ENCODE measurements around the gene SP140L.
"Not testable (repeated sequence)": the region's sequence is repeated elsewhere in the genome, so short reads cannot be mapped to it uniquely, and the experiment has no call there.

The SP140L gene

DNA sequence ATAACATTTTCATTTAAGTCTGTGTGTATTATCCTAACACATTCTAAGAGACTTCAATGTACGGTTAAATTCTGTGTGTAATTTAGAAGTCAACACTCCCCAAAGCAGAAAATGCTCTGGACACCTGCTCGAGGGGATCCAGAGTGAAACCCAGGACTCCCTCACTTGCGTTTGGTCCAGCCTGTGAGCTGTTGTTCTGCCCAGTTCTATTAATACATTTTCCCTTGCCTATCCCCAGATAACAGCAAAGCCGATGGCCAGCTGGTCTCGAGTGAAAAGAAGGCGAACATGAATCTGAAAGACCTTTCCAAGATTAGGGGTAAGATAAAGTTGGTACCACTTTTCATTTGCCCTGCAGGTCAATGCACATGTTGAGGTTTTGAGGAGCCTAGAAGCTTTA is 58.0 kb downstream of the SP140L start:
- no peak for DNase-seq

- no peak for DNase-seq
Measured at GRCh38 chr2:230394301-230394700, 67.3 kb downstream of the SP140L start.

- not testable (repeated sequence) for DNase-seq
Measured at GRCh38 chr2:230398698-230399097, 71.7 kb downstream of the SP140L start.

DNA sequence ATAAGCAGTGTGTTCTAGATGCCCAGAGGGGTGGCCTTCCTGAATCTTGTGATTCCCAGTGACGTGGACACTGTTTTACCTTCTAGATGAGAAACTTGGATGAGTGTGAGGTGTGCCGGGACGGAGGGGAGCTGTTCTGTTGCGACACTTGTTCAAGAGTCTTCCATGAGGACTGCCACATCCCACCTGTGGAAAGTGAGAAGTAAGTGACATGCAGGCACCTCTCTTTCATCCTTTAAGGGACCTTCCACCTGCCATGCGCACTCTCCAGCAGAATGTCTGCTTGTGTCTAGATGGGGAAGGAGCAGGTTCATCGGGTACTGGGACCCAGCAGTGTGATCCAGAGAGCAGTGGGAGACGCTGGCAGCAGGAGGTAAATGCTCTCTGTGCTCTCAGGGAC is 73.0 kb downstream of the SP140L start:
- DNase-seq = no peak

GRCh38 chr2:230400454-230400853 is 73.5 kb downstream of the SP140L start:
- no peak for DNase-seq

DNA sequence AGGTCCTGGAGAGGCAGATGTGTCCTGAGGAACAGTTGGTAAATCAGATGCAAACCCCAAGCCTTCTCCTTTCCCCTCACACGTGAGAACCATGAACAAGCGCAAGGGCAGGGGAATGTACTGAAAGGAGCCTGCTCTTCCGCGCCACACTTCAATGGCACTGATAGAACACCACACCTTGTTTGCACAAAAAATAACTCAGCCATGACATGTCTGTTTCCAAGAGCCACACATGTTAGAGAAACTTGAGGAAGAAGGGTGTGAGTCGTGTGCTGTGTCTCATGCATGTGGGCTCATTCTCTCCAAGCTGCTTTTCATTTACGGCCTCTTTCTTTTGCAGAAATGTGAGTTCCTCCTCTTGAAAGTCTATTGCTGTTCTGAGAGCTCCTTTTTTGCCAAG is 74.0 kb downstream of the SP140L start:
- not testable (repeated sequence) for DNase-seq

- no peak for DNase-seq
Measured at GRCh38 chr2:230403746-230404145, 76.8 kb downstream of the SP140L start.

- DNase-seq = no peak
Measured at GRCh38 chr2:230405824-230406223, 78.8 kb downstream of the SP140L start.

DNA sequence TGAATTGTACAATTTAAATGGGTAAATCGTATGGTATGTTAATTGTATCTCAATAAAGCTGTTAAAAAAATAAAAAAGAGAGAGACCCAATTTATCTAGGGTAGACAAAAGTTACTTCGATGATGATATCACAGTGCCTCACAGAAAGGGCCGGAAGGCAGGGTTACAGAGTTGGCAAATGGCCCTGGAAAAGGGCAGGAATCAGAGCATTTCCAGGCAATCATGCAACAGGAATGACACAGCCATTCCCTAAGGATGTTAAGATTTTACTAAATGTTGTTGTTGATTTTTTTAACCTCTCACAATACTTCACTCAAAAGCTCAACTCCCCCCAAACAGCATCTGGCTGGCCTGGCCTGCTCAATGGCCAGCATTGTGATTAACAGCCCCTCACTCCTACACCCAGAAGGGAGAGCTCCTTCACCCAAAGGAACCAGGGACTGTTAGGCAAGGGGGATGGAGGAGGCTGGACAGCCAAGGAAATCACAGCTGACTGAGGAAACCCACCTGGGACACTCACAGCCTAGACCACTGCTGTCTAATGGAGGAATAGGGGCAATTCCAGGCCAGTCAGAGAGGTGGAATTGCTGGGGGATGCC is 81.3 kb downstream of the SP140L start:
- DNase-seq = no peak

DNA sequence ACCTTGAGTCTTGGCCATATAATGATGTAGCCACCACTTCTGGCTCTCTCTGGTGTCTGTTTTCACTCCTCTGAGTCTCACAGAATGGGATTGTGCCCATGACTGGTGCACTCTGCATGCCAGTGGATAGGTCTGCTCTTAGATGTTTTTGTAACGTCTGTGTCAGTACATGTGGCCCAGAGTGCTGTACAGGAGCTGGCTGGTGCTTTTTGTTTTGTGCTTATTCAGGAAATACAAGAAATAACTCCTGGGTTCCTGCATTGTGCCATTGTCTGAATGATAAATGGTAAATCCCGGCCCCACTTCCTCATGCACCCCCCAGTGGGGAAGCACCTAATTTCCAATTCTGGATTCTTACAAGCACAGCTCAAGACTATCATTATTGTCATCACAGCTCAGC is 82.3 kb downstream of the SP140L start:
- not testable (repeated sequence) for DNase-seq

- DNase-seq = no peak
Measured at GRCh38 chr2:230410263-230410662, 83.3 kb downstream of the SP140L start.

- no peak for DNase-seq
Measured at GRCh38 chr2:230410861-230411569, 84.0 kb downstream of the SP140L start.

- peak; percentile 27 for DNase-seq
Measured at GRCh38 chr2:230411570-230412370, 84.8 kb downstream of the SP140L start.

DNA sequence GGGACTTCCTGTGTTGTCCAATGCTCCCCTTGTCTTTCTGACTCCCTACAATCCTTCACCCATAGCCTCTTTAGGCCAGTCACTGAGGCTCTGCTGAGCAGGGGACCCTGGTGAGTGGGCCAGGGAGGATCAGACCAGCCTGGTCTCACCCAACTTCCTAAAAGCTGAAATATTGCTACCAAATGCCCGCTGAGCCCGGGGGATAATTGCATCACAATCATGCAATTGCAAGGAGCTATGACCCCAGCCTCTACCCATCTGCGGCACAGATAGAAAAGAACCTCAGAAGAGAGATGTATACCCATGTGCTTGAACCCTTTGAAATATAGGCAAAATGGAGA is 85.3 kb downstream of the SP140L start:
- no peak for DNase-seq

DNA sequence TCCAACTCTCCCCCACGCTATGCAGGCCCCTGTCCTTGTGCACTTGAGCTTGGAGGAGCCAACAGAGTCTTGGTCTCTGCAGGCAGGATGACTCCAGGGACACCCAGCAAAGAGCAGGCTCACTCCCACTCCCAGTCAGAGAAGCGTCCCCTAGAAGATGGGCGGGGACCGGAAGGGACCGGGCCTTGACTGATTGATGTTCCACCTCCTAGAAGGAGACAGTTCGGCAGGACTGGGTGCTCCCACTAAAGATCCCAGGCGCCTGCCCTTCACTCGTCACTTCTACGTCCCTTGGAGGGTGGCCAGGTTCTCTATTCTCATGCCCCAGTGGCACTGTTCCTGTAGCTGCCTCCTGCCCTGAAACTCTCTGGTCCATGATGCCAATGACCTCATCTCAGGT is 85.9 kb downstream of the SP140L start:
- DNase-seq = no peak

DNA sequence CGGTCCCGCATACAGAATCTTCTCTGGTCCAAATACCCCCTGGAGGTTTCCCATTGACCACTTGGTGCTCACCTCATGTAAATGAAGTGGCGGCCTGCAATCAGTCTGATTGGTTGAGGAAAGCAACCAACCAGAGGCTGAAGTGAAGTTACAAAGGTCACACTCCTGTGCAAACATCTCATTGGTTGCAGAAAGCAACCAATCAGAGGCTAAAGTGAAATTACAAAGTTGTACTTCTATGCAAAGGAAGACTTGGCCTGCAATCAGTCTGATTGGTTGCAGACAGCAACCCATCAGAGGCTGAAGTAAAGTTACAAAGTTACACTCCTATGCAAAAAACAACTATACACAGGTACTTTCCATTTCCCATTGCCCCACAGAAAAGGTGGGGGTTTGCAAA is 86.5 kb downstream of the SP140L start:
- DNase-seq = no peak

GRCh38 chr2:230414302-230414701 is 87.3 kb downstream of the SP140L start:
- no peak for DNase-seq

DNA sequence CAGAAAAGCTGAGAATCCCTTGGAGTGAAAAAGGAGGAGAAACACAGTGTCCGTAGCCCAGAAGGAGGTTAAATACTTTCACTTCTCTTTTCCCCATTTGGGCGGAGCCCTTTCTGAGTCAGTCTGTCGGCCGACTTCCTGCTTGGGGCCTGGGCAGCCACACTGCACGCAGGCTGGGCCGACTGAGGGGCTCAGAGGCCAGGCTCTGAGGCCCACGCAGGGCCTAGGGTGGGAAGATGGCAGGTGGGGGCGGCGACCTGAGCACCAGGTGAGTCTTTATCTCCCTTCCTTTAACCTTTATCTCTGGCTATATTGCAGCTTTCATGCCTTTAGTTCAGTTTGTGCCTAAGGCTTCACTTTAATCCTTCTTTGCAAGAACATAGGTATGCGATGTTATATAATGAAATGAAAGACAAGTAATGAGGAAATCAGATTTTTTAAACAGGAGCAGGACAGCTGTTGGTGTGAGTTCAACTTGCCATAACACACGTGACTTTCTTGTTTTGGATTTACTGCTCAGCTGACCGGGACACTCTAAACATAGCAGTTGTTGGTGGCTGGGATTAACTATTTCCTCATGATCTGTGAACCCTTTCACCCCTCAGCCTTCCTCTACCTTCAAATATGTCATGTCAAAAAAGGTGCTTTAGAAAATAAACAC is 89.2 kb downstream of the SP140L start, which contains the start of gene SP100:
Gene SP100 (plus strand): TSS at position 141 of the 661 bp plus-strand sequence. CDS start 96 bp downstream, at position 237.
- peak; percentile 62 for DNase-seq

DNA sequence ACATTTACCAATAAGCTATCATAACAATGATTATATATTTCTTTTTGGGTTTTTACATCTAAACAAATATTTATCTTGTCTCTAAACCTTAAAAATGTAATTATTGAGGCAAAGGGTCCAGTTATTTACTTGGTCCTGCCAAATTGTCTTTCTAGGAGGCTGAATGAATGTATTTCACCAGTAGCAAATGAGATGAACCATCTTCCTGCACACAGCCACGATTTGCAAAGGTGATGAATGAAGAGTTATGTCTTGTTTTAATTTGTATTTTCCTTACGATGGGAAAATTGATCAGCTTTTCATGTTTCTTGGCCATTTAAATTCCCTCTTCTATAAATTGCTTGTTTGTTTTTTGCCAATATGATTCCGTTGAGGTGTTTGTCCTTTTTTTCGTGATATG is 90.4 kb downstream of the SP140L start:
- DNase-seq = no peak

DNA sequence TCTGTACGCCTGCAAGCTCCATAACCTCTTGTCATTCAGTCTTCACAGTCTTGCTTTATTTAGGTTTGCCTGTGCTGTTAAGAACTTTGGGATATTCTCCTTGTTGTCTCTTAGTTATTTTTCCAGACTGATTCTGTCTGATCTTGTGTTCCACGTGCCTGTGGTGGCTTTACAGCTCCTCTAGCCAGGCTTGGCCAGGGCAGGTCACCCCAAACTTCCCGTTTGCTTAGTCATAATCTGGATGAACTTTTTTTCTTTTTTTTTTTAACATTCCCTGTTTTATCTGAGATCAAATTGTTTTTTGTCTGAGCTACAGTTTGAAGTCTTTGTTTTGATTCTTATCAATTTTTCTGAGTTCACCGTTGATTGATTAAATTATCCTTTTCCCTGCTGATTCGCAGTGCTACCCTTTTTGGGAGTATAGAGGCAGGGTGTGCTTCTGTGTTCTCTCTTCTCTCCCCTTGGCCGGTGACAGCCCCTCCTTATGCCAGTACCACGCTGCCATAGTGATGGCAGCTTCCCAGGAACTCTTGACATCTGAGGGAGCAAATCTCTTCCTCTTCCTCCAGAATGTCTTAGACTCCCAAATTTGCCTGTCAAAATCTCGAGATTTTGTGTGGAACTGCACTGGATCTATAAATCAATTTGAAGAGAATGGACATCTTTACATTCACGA is 91.5 kb downstream of the SP140L start:
- DNase-seq = no peak

DNA sequence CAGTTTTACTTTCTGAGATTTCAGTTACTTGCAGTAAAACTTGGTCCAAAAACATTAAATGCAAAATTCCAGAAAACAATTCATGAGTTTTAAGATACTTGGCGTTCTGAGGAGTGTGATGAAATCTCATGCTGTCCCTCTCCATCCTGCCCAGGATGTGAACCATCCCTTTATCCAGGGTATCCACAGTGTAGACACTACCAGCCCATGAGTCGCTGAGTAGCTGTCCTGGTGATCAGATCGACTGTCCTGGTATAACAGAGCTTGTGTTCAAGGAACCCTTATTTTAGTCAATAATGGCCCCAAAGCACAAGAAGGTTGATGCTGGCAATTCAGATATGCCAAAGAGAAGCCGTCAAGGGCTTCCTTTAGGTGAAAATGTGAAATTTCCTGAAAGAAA is 92.2 kb downstream of the SP140L start:
- DNase-seq = no peak

DNA sequence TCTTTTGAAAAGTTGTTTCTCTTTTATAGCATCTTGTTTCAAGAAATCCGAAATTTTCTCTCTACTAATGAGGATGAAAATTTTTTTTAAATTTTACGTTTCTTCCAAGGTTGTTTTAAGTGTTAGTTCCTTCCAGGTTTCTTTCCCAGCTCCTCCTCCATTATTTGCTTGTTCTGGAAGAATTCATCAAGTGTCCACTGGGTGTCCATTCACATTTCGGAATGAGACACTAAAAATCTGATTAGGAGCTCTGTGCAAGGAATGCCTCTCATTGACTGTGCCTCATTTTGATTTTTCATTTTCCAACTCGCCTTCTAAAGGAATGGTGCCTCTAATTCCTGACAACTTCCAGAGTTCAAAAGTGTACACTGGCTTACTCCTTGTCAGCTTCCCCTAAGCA is 95.2 kb downstream of the SP140L start:
- no peak for DNase-seq
